Activated naive CD4-positive, alpha-beta T cell treated with anti-CD3 and anti-CD28 coated beads for 36 hours (primary cell): ENCODE results near the gene SEPTIN6. TPM values are rescaled to one million over a fixed set of nuclear protein-coding genes. Genes with fewer than 3 reads are reported as not detected.

Source experiments
- CTCF ChIA-PET: fragments of 350-600 bp; sonication (Branson Sonifier 250); formaldehyde crosslinking; loops from one replicate; lab custom pipeline; 2021; ENCODE audit warnings: antibody characterized with exemption; lab: Charles Lee
- DNase-seq: peaks from one replicate; pipeline ENCODE4 v3.0.0-alpha.2; 2020
- H3K27ac Mint-ChIP-seq: one replicate; pipeline ENCODE4 v1.8.0; 2021; ENCODE audit warnings: mild to moderate bottlenecking, mixed read lengths
- H3K27me3 Mint-ChIP-seq: one replicate; pipeline ENCODE4 v1.8.0; 2021; ENCODE audit warnings: low read depth, mixed read lengths
- H3K36me3 Mint-ChIP-seq: one replicate; pipeline ENCODE4 v1.8.0; 2021; ENCODE audit warnings: low read depth, mixed read lengths
- H3K4me1 Mint-ChIP-seq: one replicate; pipeline ENCODE4 v1.8.0; 2021; ENCODE audit warnings: low read depth, mixed read lengths
- H3K4me3 Mint-ChIP-seq: one replicate; pipeline ENCODE4 v1.8.0; 2021; ENCODE audit warnings: mild to moderate bottlenecking, moderate library complexity, mixed read lengths
- H3K9me3 Mint-ChIP-seq: one replicate; pipeline ENCODE4 v1.8.0; 2021; ENCODE audit warnings: mixed read lengths
- intact Hi-C: fragments of 100-400 bp; cut with micrococcal nuclease; formaldehyde crosslinking; loops from one replicate; pipeline ENCODE4 v1.15.1; 2023
- total RNA-seq, 2 experiments: library from RNA; stranded (reverse); gene quantifications; one replicate each; pipeline ENCODE4 v1.2.3, GENCODE V29; 2021

SEPTIN6 gene
- total RNA-seq, 2 experiments from 2014 or later, result 137 to 143 TPM

GRCh38 chrX:119708936-119709335, 16.0 kb upstream of the SEPTIN6 start:
- H3K4me1 Mint-ChIP-seq, result no peaks in the 10 kb centered on the region
- no peak for DNase-seq
- no peaks in the 10 kb centered on the region for H3K27me3 Mint-ChIP-seq
- H3K4me3 Mint-ChIP-seq, result no peak overlapping the region
- no peak overlapping the region for H3K27ac Mint-ChIP-seq
- no peaks in the 10 kb centered on the region for H3K9me3 Mint-ChIP-seq
- intact Hi-C loops, result no loop called here
- CTCF ChIA-PET, result no interaction called here
- H3K36me3 Mint-ChIP-seq, result no peaks in the 10 kb centered on the region

GRCh38 chrX:119706616-119707015, 13.6 kb upstream of the SEPTIN6 start:
- CTCF ChIA-PET, result interaction anchor here (0.5 to 2.4 kb wide), 3 partner anchors 14 to 55 kb away, joined by 3 to 8 read pairs (median 3); no protein-coding TSS in a partner anchor
- Mint-ChIP-seq H3K27ac (no peak overlapping the region), H3K4me3 (no peak overlapping the region), H3K36me3 (no peaks in the 10 kb centered on the region), H3K27me3 (no peaks in the 10 kb centered on the region), H3K4me1 (no peaks in the 10 kb centered on the region), H3K9me3 (no peaks in the 10 kb centered on the region)
- intact Hi-C loops, result no loop called here
- DNase-seq, result no peak

- Mint-ChIP-seq H3K36me3 (no peaks in the 10 kb centered on the region), H3K4me1 (peaks cover 4% of the 10 kb centered on the region), H3K27ac (no peak overlapping the region), H3K9me3 (no peaks in the 10 kb centered on the region), H3K4me3 (no peak overlapping the region), H3K27me3 (no peaks in the 10 kb centered on the region)
- intact Hi-C loops, result loop anchor here (1.0 kb wide), 2 partner anchors 31 to 54 kb away; no protein-coding TSS in a partner anchor
- DNase-seq, result no peak
- CTCF ChIA-PET, result interaction anchor here (0.6 to 2.5 kb wide), 7 partner anchors 13 to 225 kb away, joined by 3 to 12 read pairs (median 3); no protein-coding TSS in a partner anchor
These were observed 5.9 kb upstream of the SEPTIN6 start for GRCh38 chrX:119698845-119699244.

- Mint-ChIP-seq H3K4me3 (no peak overlapping the region), H3K36me3 (peaks cover 3% of the 10 kb centered on the region), H3K27ac (no peak overlapping the region), H3K4me1 (peaks cover 6% of the 10 kb centered on the region), H3K9me3 (no peaks in the 10 kb centered on the region), H3K27me3 (no peaks in the 10 kb centered on the region)
- DNase-seq, result no peak
- intact Hi-C loops, result no loop called here
- CTCF ChIA-PET, result interaction anchor here (1.7 kb wide), 1 partner anchor 32 kb away, joined by 3 read pairs; no protein-coding TSS in a partner anchor
These were observed 3.4 kb upstream of the SEPTIN6 start for GRCh38 chrX:119696251-119696890.

- peaks cover 6% of the 10 kb centered on the region for H3K4me1 Mint-ChIP-seq
- no peaks in the 10 kb centered on the region for H3K9me3 Mint-ChIP-seq
- H3K4me3 Mint-ChIP-seq, result no peak overlapping the region
- intact Hi-C loops, result no loop called here
- CTCF ChIA-PET, result interaction anchor here (1.7 kb wide), 1 partner anchor 33 kb away, joined by 3 read pairs; no protein-coding TSS in a partner anchor
- H3K27me3 Mint-ChIP-seq, result no peaks in the 10 kb centered on the region
- no peak for DNase-seq
- H3K27ac Mint-ChIP-seq, result no peak overlapping the region
- H3K36me3 Mint-ChIP-seq, result peaks cover 4% of the 10 kb centered on the region
These were observed 2.6 kb upstream of the SEPTIN6 start for GRCh38 chrX:119695535-119696050.

- H3K36me3 Mint-ChIP-seq, result peaks cover 8% of the 10 kb centered on the region
- DNase-seq, result no peak
- no peaks in the 10 kb centered on the region for H3K27me3 Mint-ChIP-seq
- no peak overlapping the region for H3K27ac Mint-ChIP-seq
- no peaks in the 10 kb centered on the region for H3K9me3 Mint-ChIP-seq
- CTCF ChIA-PET, result interaction anchor here (1.3 to 1.7 kb wide), 2 partner anchors 34 to 179 kb away, joined by 3 read pairs; no protein-coding TSS in a partner anchor
- intact Hi-C loops, result loop anchor here (5.0 kb wide), 1 partner anchor 228 kb away; the partner anchor contains the start of gene SLC25A5
- no peak overlapping the region for H3K4me3 Mint-ChIP-seq
- peaks cover 7% of the 10 kb centered on the region for H3K4me1 Mint-ChIP-seq
These were observed 1.9 kb upstream of the SEPTIN6 start for GRCh38 chrX:119694601-119695534.

GRCh38 chrX:119693996-119694451, 1.1 kb upstream of the SEPTIN6 start:
- intact Hi-C loops, result loop anchor here (1.0 to 5.0 kb wide), 7 partner anchors 62 to 249 kb away; partner anchors contain the start of genes NKAP, NKRF, RPL39 and SLC25A5
- CTCF ChIA-PET, result interaction anchor here (0.6 to 1.9 kb wide), 5 partner anchors 21 to 178 kb away, joined by 3 to 6 read pairs (median 3); no protein-coding TSS in a partner anchor
- no peak for DNase-seq
- Mint-ChIP-seq H3K9me3 (no peaks in the 10 kb centered on the region), H3K27ac (peak overlapping the region; percentile 36), H3K27me3 (no peaks in the 10 kb centered on the region), H3K4me1 (peaks cover 8% of the 10 kb centered on the region), H3K4me3 (peak overlapping the region; percentile 24), H3K36me3 (peaks cover 10% of the 10 kb centered on the region)

- no peaks in the 10 kb centered on the region for H3K9me3 Mint-ChIP-seq
- peaks cover 10% of the 10 kb centered on the region for H3K36me3 Mint-ChIP-seq
- DNase-seq, result peak; percentile 74
- peak overlapping the region; percentile 95 for H3K4me3 Mint-ChIP-seq
- H3K4me1 Mint-ChIP-seq, result peaks cover 16% of the 10 kb centered on the region
- peak overlapping the region; percentile 100 for H3K27ac Mint-ChIP-seq
- CTCF ChIA-PET, result interaction anchor here (0.7 to 1.9 kb wide), 5 partner anchors 12 to 82 kb away, joined by 3 to 4 read pairs (median 4); no protein-coding TSS in a partner anchor
- intact Hi-C loops, result loop anchor here (1.0 to 5.0 kb wide), 11 partner anchors 10 to 251 kb away; partner anchors contain the start of genes NDUFA1, NKAP, NKRF and RNF113A
- no peaks in the 10 kb centered on the region for H3K27me3 Mint-ChIP-seq
These were observed 553 bp downstream of the SEPTIN6 start for GRCh38 chrX:119692191-119693039.

- Mint-ChIP-seq H3K4me1 (peaks cover 28% of the 10 kb centered on the region), H3K36me3 (peaks cover 11% of the 10 kb centered on the region), H3K4me3 (peak overlapping the region; percentile 95), H3K27ac (peak overlapping the region; percentile 100), H3K27me3 (no peaks in the 10 kb centered on the region), H3K9me3 (no peaks in the 10 kb centered on the region)
- CTCF ChIA-PET, result interaction anchor here (1.0 to 1.4 kb wide), 5 partner anchors 9 to 81 kb away, joined by 3 to 4 read pairs (median 4); no protein-coding TSS in a partner anchor
- peak; percentile 87 for DNase-seq
- intact Hi-C loops, result loop anchor here (1.0 to 5.0 kb wide), 2 partner anchors 162 to 224 kb away; partner anchors contain the start of gene SLC25A5
These were observed 1.8 kb downstream of the SEPTIN6 start for GRCh38 chrX:119690921-119691716.

- Mint-ChIP-seq H3K36me3 (peaks cover 12% of the 10 kb centered on the region), H3K4me1 (peaks cover 38% of the 10 kb centered on the region), H3K4me3 (peak overlapping the region; percentile 95), H3K9me3 (no peaks in the 10 kb centered on the region), H3K27ac (peak overlapping the region; percentile 100), H3K27me3 (no peaks in the 10 kb centered on the region)
- CTCF ChIA-PET, result interaction anchor here (1.4 to 1.8 kb wide), 2 partner anchors 12 to 41 kb away, joined by 3 to 8 read pairs; no protein-coding TSS in a partner anchor
- DNase-seq, result peak; percentile 58
- intact Hi-C loops, result loop anchor here (10.0 kb wide), 1 partner anchor 1154 kb away; no protein-coding TSS in a partner anchor
These were observed 4.1 kb downstream of the SEPTIN6 start for GRCh38 chrX:119688911-119689321.
